Measurements from ENCODE around the gene BBOX1. TPM values are rescaled to one million over a fixed set of nuclear protein-coding genes. Genes with fewer than 3 reads are reported as not detected.
"Not testable (repeated sequence)": the region's sequence is repeated elsewhere in the genome, so short reads cannot be mapped to it uniquely, and the experiment has no call there.

Gene BBOX1
- polyA plus RNA-seq, 3 donors = 51.7 to 70.7 (median 62.2) TPM

DNA sequence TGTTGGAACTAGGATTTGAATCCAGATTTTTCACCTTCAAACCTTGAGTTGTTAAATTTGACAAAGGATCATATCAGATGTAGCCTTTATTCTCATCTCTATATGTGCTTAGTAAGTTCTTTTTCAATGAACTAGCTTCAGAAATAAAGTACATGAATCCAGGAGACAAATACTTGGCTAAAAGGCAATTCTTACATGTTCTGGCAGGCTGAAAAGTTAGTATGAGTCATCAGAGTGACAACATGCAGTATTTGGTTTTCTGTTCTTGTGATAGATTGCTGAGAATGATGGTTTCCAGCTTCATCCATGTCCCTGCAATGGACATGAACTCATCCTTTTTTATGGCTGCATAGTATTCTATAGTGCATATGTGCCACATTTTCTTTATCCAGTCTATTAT lies 40.4 kb downstream of the BBOX1 start:
- DNase-seq (ENCODE audit: low read depth in 3 of 3, low spot score in 2 of 3) = no peak

DNA sequence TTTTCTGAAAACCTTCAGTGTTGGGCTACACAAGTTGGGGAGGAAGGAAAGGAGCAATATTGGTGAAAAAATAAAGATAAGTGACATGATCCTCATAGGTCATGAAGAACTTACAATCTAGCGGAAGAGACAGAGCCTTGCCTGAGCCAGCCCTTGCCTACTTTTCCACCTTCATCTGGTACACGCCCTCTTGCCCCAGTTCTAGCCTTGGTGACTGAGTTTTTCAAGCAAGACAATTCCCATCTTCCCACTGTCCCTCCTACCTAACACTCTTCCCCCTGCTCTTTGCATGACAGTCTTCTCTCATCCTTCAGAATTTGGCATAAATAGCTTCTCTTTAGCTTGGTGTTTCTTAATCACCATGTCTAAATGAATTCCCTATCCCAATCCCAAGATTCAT lies 42.6 kb downstream of the BBOX1 start:
- no peak for DNase-seq (ENCODE audit: low read depth in 3 of 3, low spot score in 2 of 3)

DNA sequence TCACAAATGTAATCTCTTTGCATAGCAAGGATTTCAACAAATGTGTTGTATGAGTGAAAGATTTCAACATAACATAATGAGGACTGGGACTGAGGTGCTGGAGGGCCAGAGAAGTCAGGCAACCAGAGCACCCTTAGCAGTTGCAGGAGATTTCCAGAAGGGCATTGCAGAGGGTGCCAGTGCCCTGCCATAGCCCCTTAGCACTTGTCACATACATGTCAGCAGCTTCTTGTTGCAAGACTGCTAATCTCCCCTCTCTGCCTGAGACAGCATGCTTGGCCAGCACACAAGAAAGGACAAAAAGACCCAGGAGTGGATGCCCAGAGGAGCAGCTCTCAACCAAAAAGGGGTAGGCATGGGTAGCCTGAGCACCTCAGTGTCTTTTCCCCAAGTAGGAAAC lies 43.2 kb downstream of the BBOX1 start:
- DNase-seq (ENCODE audit: low read depth in 3 of 3, low spot score in 2 of 3) = no peak

DNA sequence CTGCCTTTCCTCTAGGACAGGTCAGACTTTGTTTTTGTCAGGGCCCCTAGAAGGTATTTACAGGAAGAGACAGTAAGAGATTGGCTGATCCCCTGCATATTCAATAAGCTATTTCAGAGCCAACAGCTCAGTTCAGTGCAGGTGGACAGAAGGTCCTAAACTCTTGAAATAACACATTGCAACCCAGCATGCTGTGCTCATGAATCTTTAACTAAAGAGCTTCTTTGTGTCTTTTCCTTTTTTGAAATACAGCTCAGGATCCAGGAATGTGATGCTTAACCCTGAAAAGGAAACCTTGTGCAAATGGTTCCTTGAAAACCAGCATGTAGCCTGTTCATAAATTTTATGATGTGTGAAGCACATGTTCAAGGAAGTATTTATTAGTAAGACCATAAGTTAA lies 43.9 kb downstream of the BBOX1 start:
- DNase-seq (ENCODE audit: low read depth in 3 of 3, low spot score in 2 of 3) = no peak

DNA sequence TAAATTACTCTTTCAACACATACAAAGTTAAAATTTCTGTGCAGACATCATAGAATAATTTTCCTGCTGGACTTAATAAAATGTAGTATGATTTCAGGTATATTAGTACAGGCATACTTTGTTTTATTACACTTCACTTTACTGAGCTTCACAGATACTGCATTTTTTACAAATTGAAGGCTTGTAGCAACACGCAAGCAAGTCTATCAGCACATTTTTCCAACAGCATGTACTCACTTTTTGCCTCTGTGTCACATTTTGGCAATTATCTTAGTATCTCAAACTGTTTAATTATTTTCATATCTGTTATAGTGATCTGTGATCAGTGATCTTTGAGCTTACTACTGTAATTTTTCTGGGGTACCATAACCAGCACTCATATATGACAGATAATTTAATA lies 44.5 kb downstream of the BBOX1 start:
- no peak for DNase-seq (ENCODE audit: low read depth in 3 of 3, low spot score in 2 of 3)

DNA sequence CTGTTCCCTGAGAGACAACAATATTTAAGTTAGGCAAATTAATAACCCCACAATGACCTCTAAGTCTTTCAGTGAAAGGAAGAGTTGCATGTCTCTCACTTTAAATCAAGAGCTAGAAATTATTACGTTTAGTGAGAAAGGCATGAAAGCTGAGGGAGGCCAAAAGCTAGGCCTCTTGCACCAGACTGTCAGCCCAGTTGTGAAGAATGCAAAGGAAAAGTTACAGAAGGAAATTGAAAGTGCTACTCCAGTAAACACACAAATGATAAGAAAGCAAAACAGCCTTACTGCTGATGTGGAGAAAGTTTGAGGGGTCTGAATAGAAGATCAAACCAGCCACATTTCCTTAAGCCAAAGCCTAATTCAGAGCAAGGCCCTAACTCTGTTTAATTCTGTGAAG lies 45.0 kb downstream of the BBOX1 start:
- no peak for DNase-seq (ENCODE audit: low read depth in 3 of 3, low spot score in 2 of 3)

DNA sequence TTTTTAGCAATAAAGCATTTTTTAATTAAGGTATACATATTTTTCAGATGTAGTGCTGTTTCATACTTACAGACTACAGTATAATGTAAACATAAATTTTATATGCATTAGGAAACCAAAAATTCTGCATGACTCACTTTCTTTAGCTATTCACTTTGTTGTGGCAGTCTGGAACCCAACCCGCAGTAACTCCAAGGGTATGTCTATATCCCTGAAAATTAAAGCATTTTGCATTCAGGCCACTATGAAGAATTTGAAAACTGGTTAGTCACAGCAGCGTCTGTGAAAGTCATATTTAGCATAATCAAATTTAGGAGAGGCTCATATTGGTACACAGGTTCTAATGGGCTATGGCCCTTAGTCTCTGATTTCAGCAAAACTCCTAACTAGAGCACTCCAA lies 46.8 kb downstream of the BBOX1 start:
- DNase-seq (ENCODE audit: low read depth in 3 of 3, low spot score in 2 of 3) = no peak

DNA sequence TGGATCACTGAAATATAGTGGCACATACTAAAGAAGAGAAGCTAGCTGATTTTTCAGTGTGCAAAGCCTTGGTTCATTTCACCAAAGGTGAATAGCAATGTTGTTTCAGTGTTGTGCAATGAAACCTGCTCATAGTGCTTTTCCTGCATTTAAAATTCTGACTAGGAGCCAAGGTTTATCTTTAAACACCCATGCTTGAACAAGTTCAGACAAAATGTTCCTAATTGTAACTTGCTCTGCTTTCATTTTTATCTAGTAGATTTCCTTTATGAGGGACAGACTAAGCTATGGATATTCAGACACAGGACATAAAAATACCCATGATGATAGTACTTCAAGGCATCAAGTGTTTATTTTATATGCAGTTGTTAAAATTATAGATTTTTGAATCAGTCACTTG lies 47.7 kb downstream of the BBOX1 start:
- no peak for DNase-seq (ENCODE audit: low read depth in 3 of 3, low spot score in 2 of 3)

DNA sequence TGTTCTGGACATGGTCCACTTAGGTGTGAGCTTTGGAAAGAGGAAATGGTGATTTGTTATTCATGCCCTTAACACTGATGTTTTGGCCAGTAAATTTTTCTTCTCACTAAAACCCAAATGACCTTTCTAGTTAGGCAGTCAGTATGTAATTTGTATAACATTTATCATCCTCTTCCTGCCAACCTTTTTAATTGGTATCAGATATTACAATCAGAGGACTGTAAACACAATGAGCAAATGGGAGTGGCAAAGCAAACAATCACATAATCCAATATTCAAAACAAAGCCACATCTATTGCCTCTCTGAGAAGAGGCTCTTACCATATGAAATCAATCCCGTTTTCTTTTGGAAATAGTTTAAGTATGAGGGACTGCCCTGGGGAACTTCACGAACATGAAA lies 49.1 kb downstream of the BBOX1 start:
- DNase-seq (ENCODE audit: low read depth in 3 of 3, low spot score in 2 of 3) = no peak

DNA sequence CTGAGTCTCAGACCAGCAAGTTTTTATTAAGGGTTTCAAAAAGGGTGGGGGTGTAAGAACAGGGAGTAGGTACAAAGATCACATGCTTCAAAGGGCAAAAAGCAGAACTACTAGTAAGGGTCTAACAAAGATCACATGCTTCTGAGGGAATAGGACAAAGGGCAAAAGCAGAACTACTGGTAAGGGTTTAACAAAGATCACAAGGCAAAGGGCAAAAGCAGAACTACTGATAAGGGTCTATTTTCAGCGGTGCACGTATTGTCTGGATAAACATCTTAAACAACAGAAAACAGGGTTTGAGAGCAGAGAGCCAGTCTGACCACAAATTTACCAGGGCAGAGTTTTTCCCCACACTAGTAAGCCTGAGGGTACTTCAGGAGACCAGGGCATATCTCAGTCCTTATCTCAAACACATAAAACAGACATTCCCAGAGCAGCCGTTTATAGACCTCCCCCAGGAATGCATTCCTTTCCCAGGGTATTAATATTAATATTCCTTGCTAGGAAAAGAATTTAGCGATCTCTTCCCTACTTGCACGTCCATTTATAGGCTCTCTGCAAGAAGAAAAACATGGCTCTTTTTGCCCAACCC lies 49.8 kb downstream of the BBOX1 start:
- not testable (repeated sequence) for DNase-seq (ENCODE audit: low read depth in 3 of 3, low spot score in 2 of 3)

DNA sequence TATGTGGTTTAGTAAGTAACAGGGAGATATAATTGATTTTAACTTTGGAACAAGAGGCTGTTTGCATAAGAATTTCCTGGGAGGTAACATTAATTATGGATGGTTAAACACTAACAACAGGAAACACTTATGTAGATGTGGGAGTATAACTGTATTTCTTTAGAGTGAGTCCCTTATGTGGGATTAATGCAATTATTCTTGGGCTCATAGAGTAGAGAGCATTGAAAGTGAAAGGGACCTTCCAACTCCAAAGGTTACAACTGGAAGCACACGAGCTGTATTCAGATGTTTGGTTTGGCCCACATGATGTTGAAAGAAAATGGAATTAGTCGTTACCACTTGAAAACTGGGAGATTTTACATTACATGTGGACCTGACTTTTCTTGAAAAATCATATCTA lies 53.5 kb downstream of the BBOX1 start:
- DNase-seq (ENCODE audit: low read depth in 3 of 3, low spot score in 2 of 3) = no peak

DNA sequence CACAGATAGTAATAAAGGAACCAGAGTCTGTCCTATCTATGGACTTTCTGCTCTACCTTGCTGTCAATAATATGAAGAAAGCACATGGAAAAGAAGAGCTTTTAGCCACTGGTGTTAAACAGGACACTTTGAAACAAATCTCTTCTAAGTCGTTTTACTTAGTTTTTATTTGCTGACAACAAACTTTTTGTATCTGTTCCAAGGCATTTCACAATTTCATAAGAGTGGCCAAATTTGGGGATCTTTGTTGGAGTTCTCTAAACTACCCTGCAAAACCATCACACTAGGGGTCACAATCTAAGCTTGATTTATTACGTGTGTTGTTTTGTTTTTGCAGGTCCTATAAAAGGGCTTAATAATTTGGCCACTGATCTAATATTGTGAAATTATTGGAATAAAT lies 54.4 kb downstream of the BBOX1 start:
- DNase-seq (ENCODE audit: low read depth in 3 of 3, low spot score in 2 of 3) = no peak

DNA sequence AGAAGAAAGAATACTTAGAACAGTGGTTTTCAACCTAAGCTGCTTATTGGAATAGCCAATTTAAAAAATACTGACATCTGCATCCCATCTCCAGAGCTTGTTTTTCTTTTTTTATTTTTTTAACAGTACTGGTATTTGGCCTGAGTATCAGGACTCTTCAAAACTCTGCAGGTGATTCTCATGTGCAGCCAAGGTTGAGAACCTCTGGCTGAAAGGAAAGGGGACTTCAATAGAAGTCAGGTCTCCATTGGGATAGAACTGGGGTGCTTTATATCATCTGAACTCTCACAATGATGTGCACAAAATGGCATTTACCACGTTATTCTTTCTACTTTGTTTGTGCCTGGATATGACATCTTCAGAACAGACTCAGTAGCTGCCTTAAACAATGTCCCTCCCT lies 55.3 kb downstream of the BBOX1 start:
- no peak for DNase-seq (ENCODE audit: low read depth in 3 of 3, low spot score in 2 of 3)

DNA sequence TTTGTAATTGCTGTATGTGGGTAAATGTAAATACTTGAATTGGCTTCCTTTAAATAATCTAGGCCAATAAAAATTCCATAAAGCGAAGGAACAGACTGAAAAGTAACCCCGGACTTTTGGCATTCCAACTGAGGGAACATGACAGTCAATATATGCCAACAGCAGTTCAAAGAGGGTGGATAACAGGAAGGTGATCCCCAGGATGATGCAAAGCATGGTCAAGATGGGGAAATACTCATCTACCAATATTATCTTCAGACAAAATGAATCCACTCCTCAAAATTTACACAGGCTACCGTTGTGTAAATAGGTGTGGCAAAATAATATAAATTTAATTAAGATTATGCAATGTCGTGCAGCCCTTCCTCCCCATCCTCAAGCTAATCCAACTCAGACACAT lies 56.9 kb downstream of the BBOX1 start:
- DNase-seq (ENCODE audit: low read depth in 3 of 3, low spot score in 2 of 3) = no peak

DNA sequence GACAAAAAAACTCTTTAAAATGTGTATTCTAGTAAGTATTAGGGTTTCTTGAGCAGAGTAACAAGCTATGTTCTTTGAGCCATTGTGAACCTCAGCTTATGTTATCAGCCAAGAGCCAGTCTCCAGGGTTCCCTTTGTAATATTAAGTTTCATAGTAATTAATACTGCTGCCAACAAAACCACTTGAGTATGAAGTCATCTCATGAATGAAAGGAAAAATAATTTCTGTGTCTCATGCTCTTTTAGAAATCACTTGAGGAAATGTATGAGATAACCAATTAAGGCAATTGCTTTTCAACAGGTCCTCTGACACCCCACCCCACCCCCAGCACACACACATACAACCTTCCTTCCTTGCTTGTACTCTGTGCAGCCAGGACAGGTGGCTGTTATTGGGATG lies 59.9 kb downstream of the BBOX1 start:
- no peak for DNase-seq (ENCODE audit: low read depth in 3 of 3, low spot score in 2 of 3)

DNA sequence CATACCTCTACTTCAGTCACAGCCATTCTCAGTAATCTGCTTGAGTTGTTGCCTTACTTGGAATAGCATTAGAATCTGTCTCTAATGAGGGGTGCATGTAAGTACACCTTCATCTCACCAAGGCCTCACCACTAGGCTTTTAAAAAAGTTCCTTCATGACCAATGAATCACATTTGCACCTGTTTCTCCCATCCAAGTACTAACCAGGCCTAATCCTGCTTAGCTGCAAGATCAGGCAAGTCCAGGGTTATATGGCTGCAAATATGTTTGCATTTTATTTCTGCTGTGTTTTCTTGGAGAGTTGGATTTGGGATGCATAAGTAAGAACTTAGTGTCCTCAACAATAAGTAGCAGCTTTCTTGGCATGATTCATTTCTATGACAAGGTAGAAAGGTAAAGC lies 66.9 kb downstream of the BBOX1 start:
- no peak for DNase-seq (ENCODE audit: low read depth in 3 of 3, low spot score in 2 of 3)

DNA sequence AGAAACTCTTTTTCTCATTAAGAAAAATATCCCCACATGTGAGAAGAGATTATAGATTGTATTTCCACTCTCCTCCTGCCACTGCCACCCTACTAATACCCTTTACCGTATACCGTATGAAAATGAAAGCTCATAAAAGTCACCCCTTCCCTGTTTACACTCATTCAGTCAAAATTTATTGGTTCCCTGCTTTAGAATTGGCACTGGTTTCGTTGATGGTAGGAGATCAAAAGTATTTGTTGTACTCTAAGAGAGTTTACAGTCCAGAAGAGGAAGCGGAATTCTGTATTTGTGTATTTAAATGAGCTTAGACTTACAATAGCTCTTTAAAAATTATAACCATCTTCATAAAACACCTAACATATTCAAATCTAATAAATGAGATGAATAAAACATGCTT lies 68.2 kb downstream of the BBOX1 start:
- DNase-seq (ENCODE audit: low read depth in 3 of 3, low spot score in 2 of 3) = no peak

DNA sequence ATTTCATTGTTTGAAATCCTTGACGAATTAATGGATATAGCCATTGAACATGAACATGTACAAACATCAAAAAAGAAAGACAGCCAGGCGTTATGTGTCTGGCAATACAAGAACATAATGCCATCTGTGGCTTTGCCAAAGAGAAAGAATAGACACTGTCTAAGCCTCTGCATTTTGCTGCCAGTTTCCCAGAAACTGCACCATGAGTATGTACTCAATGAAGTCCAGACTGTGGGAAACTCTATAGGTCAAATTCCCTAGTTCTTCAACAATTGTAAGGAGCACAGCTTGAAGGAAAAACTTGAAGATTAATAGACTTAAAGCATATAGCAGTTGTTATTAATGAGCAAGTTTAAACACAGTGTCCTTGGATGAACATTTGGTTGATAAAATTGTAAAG lies 71.3 kb downstream of the BBOX1 start:
- no peak for DNase-seq (ENCODE audit: low read depth in 3 of 3, low spot score in 2 of 3)

DNA sequence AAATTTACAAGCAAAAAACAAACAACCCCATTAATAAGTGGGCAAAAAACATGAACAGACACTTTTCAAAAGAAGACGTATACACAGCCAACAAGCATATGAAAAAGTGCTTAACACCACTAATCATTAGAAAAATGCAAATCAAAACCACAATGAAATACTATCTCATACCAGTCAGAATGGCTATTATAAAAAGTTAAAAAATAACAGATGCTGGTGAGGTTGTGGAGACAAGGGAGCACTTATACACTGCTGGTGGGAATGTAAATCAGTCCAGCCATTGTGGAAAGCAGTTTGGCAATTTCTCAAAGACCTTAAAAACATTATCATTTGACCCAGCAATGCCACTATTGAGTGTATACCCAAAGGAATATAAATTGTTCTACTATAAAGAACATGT lies 72.3 kb downstream of the BBOX1 start:
- no peak for DNase-seq (ENCODE audit: low read depth in 3 of 3, low spot score in 2 of 3)

DNA sequence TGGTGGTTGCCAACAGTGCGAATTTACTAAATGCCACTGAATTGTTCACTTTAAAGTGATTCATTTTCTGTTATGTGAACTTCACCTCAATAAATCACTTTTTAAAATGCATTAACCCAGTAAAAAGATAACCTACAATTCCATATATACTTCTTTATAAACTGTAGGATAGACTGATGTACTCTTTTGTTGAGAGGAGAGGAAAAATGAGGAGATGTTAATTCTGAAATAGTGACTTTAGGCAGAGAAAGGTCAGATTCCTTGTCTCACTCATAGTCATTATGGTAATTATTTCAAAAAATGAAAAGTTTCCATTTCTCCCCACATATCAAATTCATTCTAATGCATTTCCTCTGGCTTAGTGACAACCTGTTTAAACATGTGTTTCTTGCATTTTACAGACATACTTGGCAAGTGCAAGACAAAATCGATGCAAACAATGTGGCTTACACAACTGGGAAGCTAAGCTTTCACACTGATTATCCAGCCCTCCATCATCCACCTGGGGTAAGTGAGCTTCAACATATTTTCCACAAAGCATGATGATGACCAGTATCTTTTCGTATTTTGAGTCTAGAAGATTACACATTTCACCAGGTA lies 74.5 kb downstream of the BBOX1 start:
- no peak for DNase-seq (ENCODE audit: low read depth in 3 of 3, low spot score in 2 of 3)

DNA sequence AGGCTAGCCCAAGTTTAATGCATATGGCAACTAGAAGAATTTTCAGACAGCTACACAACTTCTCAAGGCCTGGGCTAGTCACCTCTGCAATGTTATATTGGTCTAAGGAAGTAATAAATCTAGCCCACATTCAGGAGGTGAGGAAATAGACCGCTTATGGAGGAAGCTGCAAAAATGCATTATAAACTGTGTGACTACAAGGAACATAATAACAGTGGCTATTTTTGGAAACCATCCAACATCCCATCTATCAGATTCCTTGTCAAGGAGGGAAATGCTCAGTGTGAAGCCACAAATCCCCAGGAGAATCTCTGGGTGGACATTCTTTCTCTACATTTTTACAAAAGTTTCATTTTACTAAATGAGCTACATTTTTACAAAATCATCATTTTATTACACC lies 76.1 kb downstream of the BBOX1 start:
- DNase-seq (ENCODE audit: low read depth in 3 of 3, low spot score in 2 of 3) = no peak

DNA sequence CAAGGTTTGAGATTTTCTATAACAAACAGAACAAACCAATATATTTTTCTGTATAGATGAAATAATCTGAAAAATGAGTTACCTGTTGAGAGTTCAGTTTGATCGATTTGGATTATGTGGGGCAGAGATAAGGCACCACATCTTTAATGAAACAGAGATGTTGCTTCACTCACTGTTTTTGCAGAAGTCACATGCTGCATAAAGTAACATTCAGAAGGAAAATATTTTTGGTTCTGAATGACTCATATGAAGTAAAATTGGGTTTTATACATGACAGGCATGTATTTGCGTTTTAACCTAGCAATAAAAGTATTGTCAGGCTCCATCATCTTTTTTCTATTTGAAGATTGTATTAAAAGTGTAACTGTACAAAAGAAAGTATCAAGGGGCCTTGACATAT lies 77.8 kb downstream of the BBOX1 start:
- no peak for DNase-seq (ENCODE audit: low read depth in 3 of 3, low spot score in 2 of 3)

DNA sequence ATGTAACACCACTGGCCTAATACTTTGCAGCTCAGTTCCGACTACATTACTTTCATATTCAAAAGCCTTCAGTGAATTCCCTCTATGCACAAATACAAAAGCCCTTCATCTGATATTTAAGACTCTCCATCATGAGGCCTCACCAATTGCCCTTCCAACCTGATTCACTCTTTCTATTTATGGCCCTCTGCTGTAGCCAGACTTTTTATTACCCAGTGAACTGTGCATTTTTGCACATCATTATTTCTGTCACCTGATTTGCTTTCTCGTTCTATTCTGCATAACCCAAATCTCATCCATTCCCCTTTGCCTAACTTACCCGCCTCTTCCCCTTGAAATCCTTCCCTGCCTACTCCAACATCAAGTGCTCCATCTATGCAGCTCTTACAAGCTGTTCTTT lies 78.3 kb downstream of the BBOX1 start:
- no peak for DNase-seq (ENCODE audit: low read depth in 3 of 3, low spot score in 2 of 3)
